Neural progenitor cell (in vitro differentiated cells): ENCODE measurements around the gene SH3BP2. TPM values are rescaled to one million over a fixed set of nuclear protein-coding genes. Genes with fewer than 3 reads are reported as not detected.

Experiments
- DNase-seq: peaks from one replicate; pipeline ENCODE4 v3.0.0-alpha.2; 2016; ENCODE audit warnings: low spot score
- H2AFZ ChIP-seq: fragments of 200-600 bp; sonication (generic); replicated peaks from 2 replicates; pipeline ENCODE4 v1.6.1; 2016; ENCODE audit warnings: antibody characterized with exemption
- H3F3A ChIP-seq: fragments of 200-600 bp; sonication (generic); 2 replicates; pipeline ENCODE4 v1.6.1; 2016; ENCODE audit warnings: antibody characterized with exemption, low read depth
- H3K27ac ChIP-seq: fragments of 200-600 bp; sonication (generic); 2 replicates; pipeline ENCODE4 v1.5.1; 2016; ENCODE audit warnings: mild to moderate bottlenecking
- H3K27me3 ChIP-seq: fragments of 200-600 bp; sonication (generic); 2 replicates; pipeline ENCODE4 v1.6.1; 2016; ENCODE audit warnings: mild to moderate bottlenecking, moderate library complexity
- H3K36me3 ChIP-seq: fragments of 200-600 bp; sonication (generic); 2 replicates; pipeline ENCODE4 v1.5.1; 2016
- H3K4me1 ChIP-seq: fragments of 200-600 bp; sonication (generic); 2 replicates; pipeline ENCODE4 v1.6.1; 2016; ENCODE audit warnings: mixed run types
- H3K4me2 ChIP-seq: fragments of 200-600 bp; sonication (generic); 2 replicates; pipeline ENCODE4 v1.6.1; 2016
- H3K4me3 ChIP-seq: fragments of 200-600 bp; sonication (generic); 2 replicates; pipeline ENCODE4 v1.5.1; 2016
- H3K79me2 ChIP-seq: fragments of 200-600 bp; sonication (generic); 2 replicates; pipeline ENCODE4 v1.6.1; 2016; ENCODE audit warnings: low read depth
- H3K9ac ChIP-seq: fragments of 200-600 bp; sonication (generic); 2 replicates; pipeline ENCODE4 v1.6.1; 2016
- H3K9me3 ChIP-seq: fragments of 200-600 bp; sonication (generic); 2 replicates; pipeline ENCODE4 v1.5.1; 2016; ENCODE audit warnings: low read depth
- H4K20me1 ChIP-seq: fragments of 200-600 bp; sonication (generic); 2 replicates; pipeline ENCODE4 v1.6.1; 2016; ENCODE audit warnings: low read depth
- H3K27ac Mint-ChIP-seq: 3 replicates; pipeline ENCODE4 v1.8.0; 2021; ENCODE audit warnings: mixed read lengths
- H3K27me3 Mint-ChIP-seq: 2 replicates; pipeline ENCODE4 v1.8.0; 2022; ENCODE audit warnings: low read depth, mild to moderate bottlenecking, inconsistent platforms, moderate library complexity, mixed read lengths; ENCODE audit not compliant: insufficient read depth
- H3K36me3 Mint-ChIP-seq: 3 replicates; pipeline ENCODE4 v1.8.0; 2021; ENCODE audit warnings: mixed read lengths
- H3K4me1 Mint-ChIP-seq: 3 replicates; pipeline ENCODE4 v1.8.0; 2021; ENCODE audit warnings: mixed read lengths
- H3K4me3 Mint-ChIP-seq: 3 replicates; pipeline ENCODE4 v1.8.0; 2021; ENCODE audit warnings: mild to moderate bottlenecking, moderate library complexity, mixed read lengths
- H3K9me3 Mint-ChIP-seq: 3 replicates; pipeline ENCODE4 v1.8.0; 2020; ENCODE audit warnings: mixed read lengths
- EZH2 ChIP-seq: fragments of 200-600 bp; sonication (generic); IDR thresholded peaks from 2 replicates; pipeline ENCODE4 v1.6.1; 2017; ENCODE audit warnings: antibody characterized with exemption, mild to moderate bottlenecking, moderate library complexity
- EZH2phosphoT487 ChIP-seq: fragments of 200-600 bp; sonication (generic); IDR thresholded peaks from 2 replicates; pipeline ENCODE4 v1.6.1; 2017; ENCODE audit warnings: antibody characterized with exemption
- total RNA-seq: library from RNA; depleted of rRNA; stranded (reverse); fragments of >200 nt; gene quantifications from 2 replicates; pipeline ENCODE4 v1.2.3, GENCODE V29; 2015; ENCODE audit warnings: low replicate concordance
- TF ChIP-seq, protein P1 (sequence below): fragments of 200-600 bp; sonication (generic); IDR thresholded peaks from 2 replicates; pipeline ENCODE4 v1.5.1; 2017; ENCODE audit warnings: antibody characterized with exemption, mild to moderate bottlenecking

The SH3BP2 gene
- total RNA-seq, 1 donor from 2014 or later = 11.8 TPM

DNA sequence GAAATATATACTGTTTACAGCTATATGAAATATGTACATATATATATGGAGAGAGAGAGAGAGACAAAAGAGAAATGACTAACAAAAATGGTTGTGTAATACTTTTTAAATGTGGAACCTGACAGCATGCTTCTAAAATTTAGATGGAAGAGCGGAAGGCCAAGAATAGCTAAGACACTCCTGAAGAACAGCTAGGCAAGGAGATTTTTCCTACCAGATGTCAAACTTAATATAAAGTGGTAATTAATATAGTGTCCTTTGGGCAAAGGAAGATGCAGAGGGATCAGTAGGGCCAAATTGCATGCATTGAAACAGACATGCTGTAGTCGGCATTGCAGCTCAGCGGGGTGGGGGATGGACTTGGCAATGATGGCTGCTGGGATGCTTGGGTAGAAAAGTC lies 96.0 kb downstream of the SH3BP2 start:
- Mint-ChIP-seq H3K27me3 (no peaks in the 10 kb centered on the region), H3K4me3 (no peak overlapping the region), H3K36me3 (peaks cover 30% of the 10 kb centered on the region), H3K4me1 (peaks cover 5% of the 10 kb centered on the region), H3K27ac (no peak overlapping the region), H3K9me3 (no peaks in the 10 kb centered on the region)
- DNase-seq = no peak
- Histone ChIP-seq H3K4me2 (no peak overlapping the region), H2AFZ (no peak overlapping the region), H3K27ac (no peak overlapping the region), H3K9ac (no peak overlapping the region), H3K27me3 (no peaks in the 10 kb centered on the region), H3K79me2 (peaks cover 4% of the 10 kb centered on the region), H4K20me1 (peaks cover 25% of the 10 kb centered on the region), H3K9me3 (no peaks in the 10 kb centered on the region), H3F3A (no peaks in the 10 kb centered on the region), H3K36me3 (peaks cover 22% of the 10 kb centered on the region), H3K4me3 (no peak overlapping the region), H3K4me1 (peaks cover 12% of the 10 kb centered on the region)
- TF ChIP-seq EZH2 (no peak), EZH2phosphoT487 (no peak)
- TF ChIP-seq, protein P1, sequence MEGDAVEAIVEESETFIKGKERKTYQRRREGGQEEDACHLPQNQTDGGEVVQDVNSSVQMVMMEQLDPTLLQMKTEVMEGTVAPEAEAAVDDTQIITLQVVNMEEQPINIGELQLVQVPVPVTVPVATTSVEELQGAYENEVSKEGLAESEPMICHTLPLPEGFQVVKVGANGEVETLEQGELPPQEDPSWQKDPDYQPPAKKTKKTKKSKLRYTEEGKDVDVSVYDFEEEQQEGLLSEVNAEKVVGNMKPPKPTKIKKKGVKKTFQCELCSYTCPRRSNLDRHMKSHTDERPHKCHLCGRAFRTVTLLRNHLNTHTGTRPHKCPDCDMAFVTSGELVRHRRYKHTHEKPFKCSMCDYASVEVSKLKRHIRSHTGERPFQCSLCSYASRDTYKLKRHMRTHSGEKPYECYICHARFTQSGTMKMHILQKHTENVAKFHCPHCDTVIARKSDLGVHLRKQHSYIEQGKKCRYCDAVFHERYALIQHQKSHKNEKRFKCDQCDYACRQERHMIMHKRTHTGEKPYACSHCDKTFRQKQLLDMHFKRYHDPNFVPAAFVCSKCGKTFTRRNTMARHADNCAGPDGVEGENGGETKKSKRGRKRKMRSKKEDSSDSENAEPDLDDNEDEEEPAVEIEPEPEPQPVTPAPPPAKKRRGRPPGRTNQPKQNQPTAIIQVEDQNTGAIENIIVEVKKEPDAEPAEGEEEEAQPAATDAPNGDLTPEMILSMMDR = no peak

Other genes with a start within 250 kb of the SH3BP2 start
- gene TNIP2, start 36.7 kb upstream of the SH3BP2 start, total RNA-seq = 24.5 and 37.6 TPM in 2 replicates
- gene ADD1, start 50.8 kb downstream of the SH3BP2 start, total RNA-seq = 131 and 140 TPM in 2 replicates
- gene NOP14, start 170.3 kb downstream of the SH3BP2 start, total RNA-seq = 16.8 and 22.0 TPM in 2 replicates
- gene GRK4, start 170.5 kb downstream of the SH3BP2 start, total RNA-seq = 1.3 and 3.2 TPM in 2 replicates